GM10266 (cell line): ENCODE results near the gene TCF4.

Experiments
- DNase-seq: peaks from one replicate; pipeline ENCODE4 v3.0.0; 2012; ENCODE audit errors: extremely low spot score
- CTCF ChIP-seq: IDR thresholded peaks from 2 replicates; pipeline ENCODE4 v1.5.1; 2012; ENCODE audit warnings: mild to moderate bottlenecking, low read depth; ENCODE audit not compliant: control insufficient read depth, insufficient read depth; ENCODE audit errors: missing control alignments

The TCF4 gene

GRCh38 chr18:55310044-55310676 is 277.8 kb downstream of the TCF4 start:
- no peak for DNase-seq
- no peak for TF ChIP-seq CTCF

DNA sequence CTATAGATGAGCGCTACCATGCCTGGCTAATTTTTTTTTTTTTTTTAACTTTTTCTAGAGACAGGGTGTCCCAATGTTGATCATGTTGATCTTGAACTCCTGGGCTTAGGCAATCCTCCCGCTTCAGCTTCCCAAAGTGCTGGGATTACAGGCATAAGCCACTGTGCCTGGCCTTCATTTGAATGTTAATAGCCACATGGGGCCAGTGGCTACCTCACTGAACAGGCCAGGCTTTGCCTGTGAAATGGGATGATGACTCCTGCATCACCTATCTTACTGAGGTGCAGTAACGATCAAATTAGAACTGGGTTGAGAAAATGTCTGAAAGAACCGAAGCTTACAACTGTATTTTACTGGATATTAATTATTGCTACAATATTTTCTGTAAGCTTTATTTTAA is 278.7 kb downstream of the TCF4 start:
- no peak for TF ChIP-seq CTCF

GRCh38 chr18:55307505-55307904 is 280.5 kb downstream of the TCF4 start:
- no peak for TF ChIP-seq CTCF

More for the DNA sequence above, 278.7 kb downstream of the TCF4 start:
- DNase-seq = no peak

DNA sequence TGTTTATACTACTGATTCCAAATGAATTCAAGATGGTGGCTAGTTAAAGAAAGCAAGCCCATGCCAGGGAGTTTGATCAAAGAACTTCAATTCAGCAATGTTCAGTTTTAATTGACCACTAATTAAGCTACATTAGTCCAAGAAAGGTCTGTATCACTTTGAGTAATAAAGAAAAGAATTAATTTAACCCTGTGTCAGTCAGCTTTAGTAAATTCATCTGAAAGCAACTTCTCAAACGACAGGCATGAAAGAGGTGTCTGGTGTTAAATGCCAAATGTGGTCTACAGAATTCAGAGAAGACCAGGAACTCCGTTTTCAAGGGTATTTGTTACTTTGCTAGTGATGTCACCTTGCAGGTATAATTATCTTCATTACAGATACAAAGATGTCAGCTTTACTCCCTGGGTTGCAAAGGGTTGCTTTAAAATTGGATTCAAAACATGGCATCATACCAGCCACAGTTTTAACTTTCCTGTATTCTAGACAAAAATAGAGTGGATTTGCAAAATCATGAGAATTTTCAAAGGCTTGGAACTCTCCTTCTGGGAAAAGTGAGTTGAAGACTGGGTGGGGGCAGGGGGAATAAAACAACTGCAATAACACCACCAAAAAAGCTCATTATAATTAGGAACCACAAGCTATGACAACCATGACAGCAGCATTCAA is 281.5 kb downstream of the TCF4 start:
- DNase-seq = no peak
- TF ChIP-seq CTCF = no peak

More at GRCh38 chr18:55307505-55307904, 280.5 kb downstream of the TCF4 start:
- no peak for DNase-seq

DNA sequence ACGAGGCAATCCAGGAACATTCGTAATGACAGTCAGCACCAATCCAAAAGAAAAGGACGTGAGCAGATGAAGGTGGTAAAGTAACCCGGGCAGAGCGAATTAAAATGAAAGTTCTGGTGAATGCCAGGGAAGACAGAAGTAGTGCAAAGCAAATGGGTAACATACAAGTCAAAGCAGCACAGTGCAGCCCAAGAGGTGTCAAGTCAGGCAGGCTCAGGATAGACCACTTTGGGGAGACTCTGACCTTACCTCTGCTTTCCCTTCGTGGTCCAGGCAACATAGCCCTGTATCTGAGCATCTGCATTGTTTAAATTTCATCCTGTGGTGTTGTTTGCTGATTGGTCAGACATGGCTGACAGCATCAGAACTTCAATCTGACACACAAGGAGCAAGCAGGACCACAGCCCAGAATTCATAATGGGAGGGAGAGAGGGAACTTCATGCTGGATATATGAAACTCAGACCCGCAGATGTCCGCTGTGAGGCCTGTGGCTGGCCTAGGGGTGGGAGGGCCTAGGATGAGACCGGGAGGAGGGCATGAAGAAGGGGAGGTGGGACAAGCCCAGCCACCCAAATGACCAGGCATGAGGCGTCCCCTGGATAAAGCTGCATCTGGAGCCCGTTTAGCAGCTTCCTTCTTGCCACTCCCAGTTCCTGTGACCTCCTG is 285.7 kb downstream of the TCF4 start:
- no peak for TF ChIP-seq CTCF
- DNase-seq = no peak

GRCh38 chr18:55301824-55302166 is 286.2 kb downstream of the TCF4 start:
- no peak for DNase-seq
- TF ChIP-seq CTCF = no peak
